Umbilical cord (tissue), 2 donors: ENCODE data around the gene NME7. TPM values are rescaled to one million over a fixed set of nuclear protein-coding genes. Genes with fewer than 3 reads are reported as not detected.
"Not testable (repeated sequence)": the region's sequence is repeated elsewhere in the genome, so short reads cannot be mapped to it uniquely, and the experiment has no call there.

Experiments
- DNase-seq: peaks from one replicate; pipeline ENCODE4 v3.0.0-alpha.2; 2015; ENCODE audit warnings: low spot score
- total RNA-seq: library from RNA; depleted of rRNA; stranded (reverse); fragments of >200 nt; gene quantifications from one replicate; pipeline ENCODE4 v1.2.3, GENCODE V29; 2014; ENCODE audit warnings: low replicate concordance; ENCODE audit not compliant: insufficient read depth

NME7 gene
- total RNA-seq = 29.6 TPM

DNA sequence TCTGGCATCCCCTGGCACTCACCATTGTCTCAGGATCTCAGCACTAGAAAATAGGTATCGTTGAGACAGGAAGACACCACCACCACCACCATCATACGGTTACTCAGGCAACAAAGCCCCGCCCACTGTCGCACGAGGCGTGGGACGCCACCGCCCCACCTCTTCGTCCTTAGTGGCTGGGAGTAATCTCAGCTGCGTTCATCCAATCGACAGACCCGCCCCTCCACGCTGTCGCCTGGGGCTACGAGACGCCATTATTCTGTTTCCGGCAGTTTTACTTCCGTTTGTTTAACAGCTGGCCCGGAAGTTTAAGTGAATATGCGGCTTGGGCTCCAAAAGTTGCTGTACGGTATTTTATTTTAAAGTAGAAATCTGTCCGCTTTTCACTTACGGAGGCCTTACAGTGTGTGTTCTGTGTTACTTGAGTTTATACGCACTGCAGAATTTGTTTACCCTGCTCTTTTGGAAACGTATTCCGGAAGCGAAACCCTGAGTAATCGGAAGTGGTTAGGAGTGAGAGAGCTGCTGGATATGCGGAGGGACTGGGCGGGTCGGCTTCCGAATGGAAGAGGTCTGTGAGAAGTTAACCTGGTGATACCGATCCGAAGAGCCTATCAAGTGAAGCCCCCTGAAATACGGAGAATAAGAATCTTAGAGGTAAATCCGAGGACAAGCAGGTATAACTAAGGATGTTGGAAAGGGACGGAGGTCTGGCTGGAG lies at the start of gene NME7, which contains the start of gene BLZF1:
TSS of gene NME7 (minus strand) at position 112 of the 720 bp plus-strand sequence. CDS start at position 25, 87 bp downstream.
TSS of gene BLZF1 (plus strand) at position 510 of the 720 bp plus-strand sequence. CDS start 1,328 bp downstream, outside the sequence.
- DNase-seq = peak; percentile 99

DNA sequence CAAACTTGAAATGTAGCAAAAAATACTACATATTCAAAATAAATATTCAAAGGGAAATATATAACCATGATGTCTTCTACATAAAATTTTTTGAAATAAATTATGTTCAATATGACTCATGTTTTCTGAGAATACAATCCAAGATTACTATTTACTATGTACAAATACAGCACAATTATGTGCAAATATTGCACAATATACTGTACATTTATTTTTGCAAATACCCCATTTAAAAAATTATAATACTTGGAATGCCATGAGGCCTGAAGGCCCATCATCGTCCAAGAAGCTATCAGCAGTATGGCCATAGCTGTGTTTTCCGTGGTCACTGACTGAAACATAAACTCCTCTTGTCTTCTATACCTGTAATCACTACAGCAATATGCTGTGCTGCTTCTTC lies 47.4 kb upstream of the NME7 start:
- DNase-seq = no peak

DNA sequence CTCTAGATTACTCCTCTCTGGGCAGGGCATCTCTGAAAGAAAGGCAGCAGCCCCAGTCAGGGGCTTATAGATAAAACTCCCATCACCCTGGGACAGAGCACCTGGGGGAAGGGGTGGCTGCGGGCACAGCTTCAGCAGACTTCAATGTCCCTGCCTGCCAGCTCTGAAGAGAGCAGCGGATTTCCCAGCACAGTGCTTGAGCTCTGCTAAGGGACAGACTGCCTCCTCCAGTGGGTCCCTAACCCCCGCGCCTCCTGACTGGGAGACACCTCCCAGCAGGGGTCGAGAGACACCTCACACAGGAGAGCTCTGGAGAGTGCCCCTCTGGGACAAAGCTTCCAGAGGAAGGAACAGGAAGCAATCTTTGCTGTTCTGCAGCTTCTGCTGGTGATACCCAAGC lies 40.7 kb upstream of the NME7 start:
- not testable (repeated sequence) for DNase-seq

DNA sequence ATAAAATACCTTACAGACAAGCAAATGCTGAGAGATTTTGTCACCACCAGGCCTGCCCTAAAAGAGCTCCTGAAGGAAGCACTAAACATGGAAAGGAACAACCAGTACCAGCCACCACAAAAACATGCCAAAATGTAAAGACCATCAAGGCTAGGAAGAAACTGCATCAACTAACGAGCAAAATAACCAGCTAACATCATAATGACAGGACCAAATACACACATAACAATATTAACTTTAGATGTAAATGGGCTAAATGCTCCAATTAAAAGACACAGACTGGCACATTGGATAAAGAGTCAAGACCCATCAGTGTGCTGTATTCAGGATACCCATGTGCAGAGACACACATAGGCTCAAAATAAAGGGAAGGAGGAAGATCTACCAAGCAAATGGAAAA lies 35.0 kb upstream of the NME7 start:
- DNase-seq = not testable (repeated sequence)

DNA sequence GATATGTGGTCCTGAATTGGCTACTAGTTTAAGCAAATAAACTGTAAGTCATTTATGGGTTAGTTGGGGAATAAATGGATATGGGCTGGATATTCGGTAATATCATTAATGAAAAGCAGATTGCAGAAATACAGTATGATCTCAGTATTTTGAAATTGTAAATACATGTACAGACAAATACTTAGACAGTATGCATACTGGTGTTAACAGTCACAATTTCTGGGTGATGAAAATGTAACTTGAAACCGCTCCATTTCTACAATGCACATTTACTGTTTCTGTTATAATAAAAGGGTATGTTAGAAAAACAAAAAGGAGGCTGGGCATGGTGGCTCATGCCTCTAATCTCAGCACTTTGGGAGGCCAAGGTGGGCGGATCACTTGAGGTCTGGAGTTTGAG lies 28.4 kb upstream of the NME7 start:
- DNase-seq = no peak

DNA sequence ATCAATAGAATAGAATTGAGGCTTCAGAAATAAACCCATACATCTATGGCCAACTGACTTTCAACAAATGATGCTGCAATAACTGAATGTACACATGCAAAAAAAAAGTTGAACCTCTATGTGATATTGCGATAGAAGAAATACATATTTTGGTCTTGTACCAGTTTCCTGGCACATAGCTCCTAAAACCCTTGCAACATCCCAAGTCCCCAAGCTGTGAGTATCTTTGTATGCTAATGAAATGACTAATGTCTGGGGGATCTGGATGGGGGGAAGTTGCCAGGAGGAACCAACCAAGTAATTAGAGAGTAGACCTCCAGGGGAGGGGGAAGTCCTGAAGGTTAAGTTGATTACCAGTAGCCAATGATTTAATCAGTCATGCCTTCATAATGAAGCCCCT lies 24.8 kb upstream of the NME7 start:
- no peak for DNase-seq

GRCh38 chr1:169390303-169390702 lies 22.7 kb upstream of the NME7 start:
- DNase-seq = no peak

GRCh38 chr1:169387399-169387798 lies 19.8 kb upstream of the NME7 start:
- no peak for DNase-seq

GRCh38 chr1:169383449-169383848 lies 15.9 kb upstream of the NME7 start:
- no peak for DNase-seq

- DNase-seq = no peak
Measured at GRCh38 chr1:169381162-169381561, 13.6 kb upstream of the NME7 start.

GRCh38 chr1:169371404-169371803 lies 3.8 kb upstream of the NME7 start:
- no peak for DNase-seq

DNA sequence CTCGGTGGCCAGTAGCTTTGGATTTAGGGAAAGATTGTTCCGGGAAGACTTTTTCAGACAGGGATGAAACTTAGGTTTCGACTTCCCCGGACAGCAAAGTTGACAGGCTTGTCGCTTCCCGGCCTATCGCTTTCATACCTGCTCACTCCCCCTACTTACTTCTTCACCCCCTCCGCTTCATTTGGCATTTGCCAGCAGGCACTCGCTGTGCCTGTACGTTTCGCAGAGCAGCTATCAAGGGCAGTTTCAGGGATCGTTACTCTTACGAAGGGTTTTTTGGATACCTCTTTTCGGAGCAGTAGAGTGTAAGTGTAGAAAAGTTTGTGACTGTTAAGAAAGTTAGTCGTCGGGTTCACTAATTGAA lies 791 bp upstream of the NME7 start:
- peak; percentile 4 for DNase-seq

DNA sequence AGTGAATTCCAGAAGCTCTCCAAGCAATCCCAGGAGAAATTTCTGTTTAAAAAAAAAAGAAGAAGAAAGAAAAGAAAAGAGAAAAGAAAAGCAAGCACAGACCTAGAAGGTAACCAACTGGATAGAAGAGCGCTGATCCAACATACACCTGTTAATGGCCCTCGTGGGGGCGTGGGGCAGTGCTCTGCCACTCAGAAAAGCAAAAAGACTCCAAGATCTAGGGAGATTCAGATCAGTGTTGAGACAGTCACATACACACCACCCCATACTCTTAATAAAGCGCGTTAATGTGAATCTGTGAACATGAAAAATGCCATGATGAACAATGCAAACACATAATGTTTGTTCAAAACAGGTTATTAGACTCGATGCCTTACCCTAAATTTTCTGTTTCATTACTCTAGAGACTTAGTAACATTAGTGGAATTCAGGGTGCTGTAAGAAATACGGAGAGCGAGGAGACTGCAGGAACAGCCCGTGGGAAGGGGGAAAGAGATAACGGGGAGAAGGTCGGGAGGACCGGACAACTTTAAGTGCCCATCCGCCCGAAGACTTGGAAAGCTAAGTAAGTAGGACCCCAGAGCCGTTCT lies 406 bp downstream of the NME7 start:
- DNase-seq = no peak

- no peak for DNase-seq
Measured at GRCh38 chr1:169364948-169365347, 2.6 kb downstream of the NME7 start.

DNA sequence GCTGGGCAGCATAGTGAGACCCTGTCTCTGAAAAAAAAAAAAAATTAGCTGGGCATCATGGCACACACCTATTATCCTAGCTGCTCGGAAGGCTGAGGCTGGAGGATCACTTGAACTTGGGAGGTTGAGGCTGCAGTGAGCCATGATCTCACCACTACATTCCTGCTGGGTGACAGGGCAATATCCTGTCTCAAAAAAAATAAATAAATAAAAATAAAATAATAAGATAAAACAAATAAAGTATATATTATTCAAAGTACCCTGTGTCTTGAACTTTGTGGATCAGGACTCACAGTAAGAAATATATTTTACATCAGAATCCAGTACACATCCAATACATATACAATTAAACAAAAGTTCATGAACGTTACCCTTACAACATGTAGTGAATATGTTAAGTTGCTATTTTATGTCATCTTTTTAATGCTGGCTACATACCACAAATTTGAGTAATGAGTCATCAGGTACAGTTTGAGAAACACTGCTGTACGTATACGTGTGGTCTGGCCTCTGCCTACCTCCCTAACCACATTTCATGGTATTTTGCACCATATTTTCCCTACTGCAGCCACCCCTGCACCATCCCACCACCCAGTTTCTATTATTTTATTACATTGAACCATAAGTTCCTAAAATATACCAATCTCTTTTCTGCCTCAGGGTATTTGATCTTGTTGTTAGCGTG lies 4.4 kb downstream of the NME7 start:
- peak; percentile 24 for DNase-seq

GRCh38 chr1:169361281-169361680 lies 6.3 kb downstream of the NME7 start:
- DNase-seq = no peak

- DNase-seq = peak; percentile 28
Measured at GRCh38 chr1:169360415-169360814, 7.2 kb downstream of the NME7 start.

- DNase-seq = peak; percentile 58
Measured at GRCh38 chr1:169348383-169349036, 19.1 kb downstream of the NME7 start.

DNA sequence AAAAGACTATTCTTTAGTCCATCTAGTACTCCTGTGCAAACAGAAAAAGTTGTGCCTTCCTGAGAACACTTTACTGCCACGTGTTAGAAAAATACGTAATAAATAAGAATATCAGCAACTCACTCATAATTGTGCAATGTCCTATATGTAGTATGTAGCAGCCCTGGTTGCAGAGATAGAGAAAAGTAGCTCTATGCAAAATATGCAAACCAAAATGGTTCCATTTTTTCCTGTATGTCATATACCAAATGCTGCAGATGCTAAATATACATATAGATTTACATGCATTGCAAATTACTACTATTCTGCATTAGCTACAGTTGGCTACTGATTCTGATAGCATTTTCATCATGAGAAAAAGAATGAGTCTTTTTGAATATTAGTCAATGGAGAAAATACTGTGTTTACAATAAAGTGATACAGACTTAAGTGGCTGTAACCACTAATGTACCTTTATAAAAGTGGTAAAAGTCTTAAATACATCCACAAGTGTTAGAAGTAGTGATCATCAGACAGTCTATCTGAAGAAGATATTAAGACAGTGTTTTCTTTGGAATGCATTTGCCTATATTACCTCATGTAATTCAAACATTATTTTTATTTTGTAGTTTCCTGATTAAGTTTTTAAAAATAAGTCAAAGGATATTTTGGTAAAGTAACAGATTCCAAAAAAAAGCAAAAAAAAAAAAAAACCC lies 19.8 kb downstream of the NME7 start:
- DNase-seq = no peak

GRCh38 chr1:169346036-169346589 lies 21.5 kb downstream of the NME7 start:
- no peak for DNase-seq

GRCh38 chr1:169345511-169345910 lies 22.1 kb downstream of the NME7 start:
- DNase-seq = peak; percentile 6
